ENCODE data around the gene NXPH4.

NXPH4 gene

GRCh38 chr12:57247041-57247440 lies 30.4 kb downstream of the NXPH4 start:
- no peak for DNase-seq

DNA sequence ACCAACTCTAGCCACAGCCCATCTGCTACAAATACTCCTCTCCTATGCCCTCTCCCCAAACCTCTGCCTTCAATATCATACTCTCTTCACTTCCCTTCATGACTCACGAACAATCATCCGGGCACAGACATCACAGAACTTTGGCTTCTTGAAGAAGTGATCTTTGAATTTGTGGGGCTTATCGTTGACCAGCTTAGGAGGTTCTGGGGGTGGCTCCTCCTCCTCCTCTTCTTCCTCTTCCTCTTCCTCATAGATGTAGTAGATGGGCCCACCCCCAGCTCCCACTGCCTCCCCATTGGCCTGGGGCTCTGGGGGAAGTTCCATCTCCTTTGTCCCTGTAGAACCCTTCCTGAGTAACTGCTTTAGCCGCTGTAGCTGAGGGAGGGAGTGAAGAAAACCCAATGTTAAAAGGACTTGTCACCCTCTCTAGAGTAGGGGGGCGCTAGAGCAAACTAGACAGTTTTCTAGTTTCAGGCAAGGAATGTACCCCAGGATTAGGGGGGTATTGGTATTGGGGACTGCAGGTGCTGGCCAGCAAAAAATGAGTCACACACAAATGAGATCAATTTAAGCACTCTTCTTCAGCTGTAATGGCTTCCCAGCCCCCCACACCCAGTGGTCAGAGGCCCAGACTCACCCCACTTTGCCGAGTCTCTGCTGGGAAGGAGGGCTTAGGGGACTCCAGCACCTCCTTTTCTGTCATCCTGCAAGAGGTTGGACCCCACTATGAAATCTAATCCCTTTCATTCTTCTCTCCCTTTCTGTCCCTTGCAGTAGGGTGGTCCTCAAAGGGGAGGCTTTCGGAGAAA lies 32.5 kb downstream of the NXPH4 start:
- no peak for DNase-seq

GRCh38 chr12:57250541-57250940 lies 33.9 kb downstream of the NXPH4 start:
- DNase-seq = no peak

GRCh38 chr12:57250956-57251355 lies 34.4 kb downstream of the NXPH4 start, which contains the start of gene STAC3:
STAC3 (minus strand) TSS chr12:57251187; CDS start chr12:57249636, 1,551 bp downstream.
- no peak for DNase-seq

DNA sequence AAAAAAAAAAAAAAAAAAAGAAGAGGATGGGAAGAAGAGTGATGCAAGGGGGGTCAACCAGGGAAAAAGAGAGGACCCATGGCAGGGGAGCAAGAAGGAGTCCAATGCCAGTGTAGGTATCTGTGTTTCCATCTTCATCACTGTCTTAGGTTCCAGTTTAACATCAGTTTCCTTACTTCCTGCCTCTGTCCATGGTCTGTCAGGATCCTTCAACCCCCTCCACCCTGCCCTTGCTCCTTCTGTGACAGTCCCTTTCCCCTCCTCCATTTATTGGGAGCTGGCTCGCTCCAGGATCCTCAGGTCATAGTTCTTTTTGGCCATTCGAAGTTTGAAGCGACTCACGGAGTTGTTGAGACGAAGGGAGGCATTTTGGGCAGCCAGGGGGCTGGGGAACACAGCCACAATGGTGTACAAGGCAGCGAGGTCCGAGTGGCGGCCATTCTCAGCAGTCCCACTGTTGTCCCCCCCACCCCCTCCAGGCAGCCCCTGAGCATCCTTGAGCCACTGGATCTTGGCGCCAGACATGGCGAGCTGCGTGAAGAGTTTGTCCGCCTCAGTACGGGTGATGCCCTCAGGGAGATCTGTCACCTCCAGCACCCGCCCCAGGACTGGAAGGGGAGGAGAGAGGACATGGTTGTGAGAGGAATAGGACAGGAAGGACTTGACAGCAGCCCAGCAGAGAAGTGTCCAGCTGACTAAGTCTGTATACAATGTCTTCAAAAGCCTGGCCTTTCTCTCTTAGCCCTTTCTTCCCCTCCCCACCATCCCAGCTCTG lies 38.1 kb downstream of the NXPH4 start:
- DNase-seq = no peak

GRCh38 chr12:57255916-57256315 lies 39.3 kb downstream of the NXPH4 start:
- DNase-seq = no peak

GRCh38 chr12:57258977-57259970 lies 42.7 kb downstream of the NXPH4 start:
- DNase-seq = no peak

DNA sequence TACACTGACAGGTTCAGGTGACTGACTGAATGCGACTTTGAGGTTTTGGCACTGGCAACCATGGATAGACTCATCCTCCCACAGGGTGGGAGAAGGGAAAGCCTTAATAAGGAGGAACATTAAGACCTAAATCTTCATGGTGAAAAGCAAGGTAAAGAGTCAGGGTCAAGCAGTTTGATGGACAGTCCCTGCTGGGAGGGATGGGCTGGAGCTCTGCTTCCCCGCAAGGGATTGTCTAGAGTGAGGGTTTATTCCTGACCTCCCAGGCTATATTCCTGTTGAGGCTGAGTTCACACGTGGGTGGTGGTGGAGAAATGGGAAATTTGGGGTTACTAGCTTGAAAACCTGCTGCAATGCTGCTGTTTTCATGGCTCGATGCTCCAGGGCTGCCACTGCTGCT lies 43.8 kb downstream of the NXPH4 start:
- DNase-seq = no peak

- DNase-seq = peak; percentile 75
These were observed 44.9 kb downstream of the NXPH4 start for GRCh38 chr12:57261428-57261865.

DNA sequence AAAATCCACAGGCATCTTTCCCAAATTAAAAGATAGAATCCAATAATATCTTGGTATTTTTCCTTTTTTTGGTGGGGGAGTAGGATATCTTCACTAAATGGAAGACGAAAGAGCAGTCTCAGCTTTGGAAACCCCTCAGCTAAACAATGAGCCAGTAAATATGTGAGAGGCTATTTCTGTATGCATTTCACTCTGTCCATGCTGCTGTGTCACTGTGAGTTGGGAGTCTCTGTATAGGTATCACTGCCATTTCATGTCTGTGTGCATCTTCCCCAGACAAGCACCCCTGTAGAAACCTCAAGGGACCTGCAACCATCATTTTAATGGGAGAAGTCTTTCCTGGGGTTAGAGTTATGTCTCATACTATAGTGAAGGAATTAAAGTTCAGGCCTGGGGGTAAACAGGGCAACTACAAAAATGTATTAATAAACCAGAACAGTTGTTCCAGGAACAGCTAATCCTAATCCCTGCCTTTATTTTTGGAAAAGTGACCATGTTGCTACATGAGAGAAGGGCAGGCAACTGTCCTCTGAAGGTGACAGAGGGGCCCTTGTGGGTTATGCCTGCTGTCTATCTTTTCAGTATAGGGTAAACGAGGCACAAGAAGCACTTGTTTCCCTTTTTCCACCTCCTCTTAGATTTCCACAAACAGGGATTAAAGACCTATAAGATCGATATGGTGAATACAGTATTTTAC lies 45.7 kb downstream of the NXPH4 start:
- no peak for DNase-seq

GRCh38 chr12:57263096-57263495 lies 46.5 kb downstream of the NXPH4 start:
- DNase-seq = no peak

- no peak for DNase-seq
These were observed 50.1 kb downstream of the NXPH4 start for GRCh38 chr12:57266681-57267080.

- no peak for DNase-seq
These were observed 51.7 kb downstream of the NXPH4 start for GRCh38 chr12:57268264-57268663.

DNA sequence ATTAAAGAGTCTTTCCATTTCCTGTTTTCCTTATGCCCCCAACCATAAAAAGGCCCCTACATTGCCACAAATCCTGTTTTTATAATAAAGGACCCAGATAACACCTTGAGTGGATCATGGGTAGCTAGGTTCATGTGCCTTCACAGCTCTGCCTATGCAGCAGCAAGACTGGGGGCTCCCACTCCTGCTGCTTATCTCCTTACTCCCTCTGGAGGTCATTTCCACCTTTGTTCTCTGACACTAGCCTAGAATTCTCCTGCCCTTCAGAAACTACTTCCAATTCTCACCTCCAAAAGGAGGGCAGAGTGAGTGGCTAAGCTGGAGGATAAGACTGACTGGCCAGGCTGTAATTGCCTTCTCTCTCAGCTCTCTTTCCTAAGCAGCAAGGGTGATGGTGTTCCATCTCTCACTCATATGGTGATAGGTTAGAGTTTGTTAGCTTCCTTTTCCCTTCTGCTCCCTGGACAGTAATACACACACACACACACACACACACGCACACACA lies 54.4 kb downstream of the NXPH4 start:
- no peak for DNase-seq

DNA sequence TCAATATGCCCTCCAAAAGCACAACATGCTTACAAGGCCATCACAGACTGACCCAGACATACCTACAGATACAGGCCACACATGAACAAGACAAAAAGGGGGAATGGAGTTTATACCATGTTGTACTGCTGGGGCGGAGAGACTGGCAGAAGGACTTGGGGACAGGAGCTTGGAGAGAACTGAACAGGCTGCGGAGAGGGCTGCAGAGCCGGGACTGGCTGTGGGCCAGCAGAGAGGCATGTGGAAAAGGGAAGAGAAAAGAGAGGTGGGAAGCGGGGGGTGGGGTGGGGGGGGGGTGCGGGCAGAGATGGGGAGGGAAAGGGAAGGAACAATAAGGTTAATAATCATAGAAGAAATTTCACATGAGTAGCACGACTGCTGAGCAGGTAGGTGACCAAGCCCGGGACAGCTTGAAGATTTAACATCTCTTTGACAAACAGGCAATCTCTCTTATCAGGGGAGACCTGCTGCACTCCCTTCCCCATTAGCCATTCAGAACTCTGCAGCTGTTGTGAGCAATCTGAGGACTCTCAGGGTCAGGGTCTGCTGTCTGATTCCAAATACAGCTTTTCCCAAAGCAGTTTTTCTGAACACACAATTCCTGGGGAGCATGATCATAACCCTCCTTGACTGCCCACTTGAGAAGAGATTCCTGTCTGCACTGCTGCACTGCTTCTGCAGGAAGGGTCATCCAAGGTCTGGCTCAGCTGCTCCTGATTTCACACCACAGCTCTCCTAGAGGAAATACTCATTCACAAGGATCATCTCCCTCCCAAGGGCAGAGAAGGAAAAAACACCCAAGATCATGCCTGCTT lies 56.0 kb downstream of the NXPH4 start:
- DNase-seq = no peak

DNA sequence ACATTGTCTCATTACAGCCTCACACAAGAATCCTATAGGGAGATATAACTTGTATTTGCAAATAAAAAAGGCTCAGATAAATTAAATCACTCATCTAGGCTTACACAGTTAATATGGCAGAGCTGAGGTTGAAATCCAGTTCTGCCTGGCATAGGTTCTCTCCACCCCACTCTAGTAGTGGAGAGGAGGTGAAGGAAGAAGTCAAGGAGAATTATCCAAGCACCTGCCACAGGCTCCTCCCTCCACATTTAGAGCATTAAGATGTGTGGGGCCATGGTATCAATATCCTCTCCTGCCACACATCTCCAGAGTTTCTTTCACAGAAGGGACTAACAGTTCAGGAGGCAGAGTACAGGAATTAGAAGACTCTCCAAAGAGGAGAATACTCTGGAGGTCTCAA lies 56.9 kb downstream of the NXPH4 start:
- DNase-seq = no peak

Data from NCI-H2171 (cell line).